Ecto neural progenitor cell (in vitro differentiated cells): ENCODE results near the gene NUTM2E.
"Not testable (repeated sequence)": the region's sequence is repeated elsewhere in the genome, so short reads cannot be mapped to it uniquely, and the experiment has no call there.

Experiments used
- DNase-seq: peaks from one replicate; pipeline ENCODE4 v3.0.0-alpha.2; 2018; ENCODE audit warnings: low spot score

Gene NUTM2E

DNA sequence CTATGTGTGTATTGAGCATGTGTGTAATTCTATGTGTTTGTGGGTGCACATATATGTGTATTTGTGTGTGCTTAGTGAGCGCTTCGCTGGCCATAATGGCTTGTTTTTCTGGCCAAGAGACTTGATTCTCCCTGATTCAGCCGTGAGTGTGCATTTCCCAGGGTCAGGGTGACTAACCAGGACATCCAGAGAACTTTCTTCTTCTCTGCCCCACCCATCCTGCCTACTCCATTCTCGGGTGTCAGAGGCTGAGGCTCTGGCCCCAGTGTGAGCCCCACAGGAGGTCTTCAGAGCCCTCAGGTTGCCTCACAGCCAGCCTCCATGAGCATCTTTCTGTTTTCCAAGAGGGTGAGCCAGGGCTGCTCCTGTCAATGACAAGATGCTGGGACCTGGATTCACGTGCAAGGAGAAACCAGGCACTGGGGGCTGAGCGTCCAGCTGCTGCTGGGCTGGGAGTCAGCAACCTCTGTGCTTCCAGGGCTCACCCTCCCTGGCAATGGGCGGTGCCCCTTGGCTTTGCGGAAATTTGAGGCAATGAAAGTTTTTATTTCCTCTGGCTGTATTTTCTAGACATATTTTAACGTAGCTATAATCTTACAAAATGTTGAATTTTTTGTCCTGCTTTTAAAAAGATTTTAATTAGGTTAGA is 40.5 kb downstream of the NUTM2E start:
- DNase-seq: not testable (repeated sequence)

DNA sequence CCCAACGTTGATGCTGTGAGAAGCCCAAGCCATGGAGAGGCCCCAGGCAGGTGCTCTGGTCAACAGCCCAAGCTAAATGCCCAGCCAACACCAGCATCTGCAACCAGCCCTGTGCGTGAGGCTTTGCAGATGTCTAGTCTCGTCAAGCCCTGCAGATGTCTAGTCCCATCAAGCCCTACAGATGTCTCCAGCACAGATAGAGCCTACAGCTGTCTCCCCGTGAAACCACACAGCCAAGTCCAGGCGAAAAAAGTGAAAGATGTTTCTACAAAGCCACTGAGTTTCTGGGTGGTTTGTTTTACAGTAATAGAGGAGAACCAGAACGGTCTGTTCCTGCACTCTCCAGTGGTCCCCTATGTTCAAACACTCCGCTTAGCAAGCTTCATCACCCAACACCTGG is 41.5 kb downstream of the NUTM2E start:
- DNase-seq: not testable (repeated sequence)

DNA sequence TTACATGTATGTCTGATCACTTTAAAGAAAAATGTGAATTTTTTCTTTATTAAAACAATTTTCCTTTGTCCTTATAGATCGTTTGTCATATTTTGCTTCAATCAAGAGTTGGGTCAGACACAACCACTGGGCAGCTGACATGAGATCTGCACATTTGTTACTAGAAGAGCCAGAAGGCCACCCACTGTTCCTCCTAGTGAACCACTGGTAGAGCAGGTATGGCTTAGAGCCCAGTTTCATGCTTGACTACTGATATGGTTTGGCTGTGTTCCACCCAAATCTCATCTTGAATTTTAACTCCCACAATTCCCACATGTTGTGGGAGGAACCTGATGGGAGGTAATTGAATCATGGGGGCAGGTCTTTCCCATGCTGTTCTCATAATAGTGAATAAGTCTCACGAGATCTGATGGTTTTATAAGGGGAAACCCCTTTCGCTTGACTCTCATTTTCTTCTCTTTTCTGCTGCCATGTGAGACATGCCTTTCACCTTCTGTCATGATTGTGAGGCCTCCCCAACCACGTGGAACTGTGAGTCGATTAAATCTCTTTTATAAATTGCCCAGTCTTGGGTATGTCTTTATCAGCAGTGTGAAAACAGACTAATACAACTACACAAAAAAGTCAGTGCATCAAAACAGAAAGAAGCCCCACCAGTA is 43.0 kb downstream of the NUTM2E start:
- not testable (repeated sequence) for DNase-seq

DNA sequence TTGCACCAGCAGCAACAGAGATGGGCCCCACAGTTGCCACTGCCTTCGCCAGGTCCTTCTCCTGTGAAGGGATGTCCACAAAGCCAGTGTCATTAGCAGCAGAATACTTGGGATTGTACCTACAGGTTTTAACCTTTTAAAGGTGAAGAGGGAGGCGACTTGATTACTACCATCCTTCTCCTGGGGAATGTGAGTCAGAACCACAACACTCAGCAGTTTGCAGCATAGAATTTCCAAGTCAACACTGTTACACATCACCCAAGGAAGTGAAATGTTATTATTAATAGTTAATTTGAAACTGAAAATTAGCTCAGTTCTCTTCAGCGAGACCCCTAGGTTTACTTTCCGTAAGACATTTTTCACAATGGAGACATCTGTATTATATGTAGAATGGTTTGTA is 45.2 kb downstream of the NUTM2E start:
- DNase-seq: not testable (repeated sequence)
